Panc1 (cell line): ENCODE results near the gene TNNT3. TPM values are rescaled to one million over a fixed set of nuclear protein-coding genes. Genes with fewer than 3 reads are reported as not detected.

ENCODE experiments used
- ATAC-seq: fragments of 200-7000 bp; cut with Tn5 transposase; 2 replicates; pipeline ENCODE4 v1.9.1; 2020; ENCODE audit warnings: mild to moderate bottlenecking, moderate library complexity
- BruUV-seq: library from RNA; stranded (reverse); fragments of 400-500 nt; replicated peaks from 2 replicates; lab custom pipeline; 2021; lab: Mats Ljungman, UMichigan
- CTCF ChIA-PET: fragments of 300-600 bp; sonication (Branson Sonifier 250); formaldehyde crosslinking; loops from one replicate; lab custom pipeline; 2022; ENCODE audit warnings: antibody characterized with exemption; lab: Charles Lee
- POLR2A ChIA-PET: fragments of 300-600 bp; sonication (Branson Sonifier 250); formaldehyde crosslinking; loops from one replicate; lab custom pipeline; 2022; ENCODE audit warnings: antibody characterized with exemption; lab: Charles Lee
- DNase-seq: peaks from one replicate; pipeline ENCODE4 v3.0.0-alpha.2; 2010; ENCODE audit warnings: low read depth, low spot score
- H3K27ac ChIP-seq: 2 replicates; pipeline ENCODE4 v1.5.1; 2011; ENCODE audit warnings: mild to moderate bottlenecking, low read length, inconsistent platforms
- H3K27me3 ChIP-seq: fragments of 200-500 bp; sonication (Bioruptor generic); 2 replicates; pipeline ENCODE4 v1.6.0; 2014; ENCODE audit warnings: low read length, inconsistent platforms; ENCODE audit not compliant: control insufficient read depth, insufficient read depth
- H3K36me3 ChIP-seq: fragments of 200-500 bp; sonication (Bioruptor generic); 2 replicates; pipeline ENCODE4 v1.5.1; 2014; ENCODE audit warnings: inconsistent platforms, mild to moderate bottlenecking, low read length, moderate library complexity; ENCODE audit not compliant: control insufficient read depth, insufficient read depth
- H3K4me1 ChIP-seq: 2 replicates; pipeline ENCODE4 v1.5.1; 2011; ENCODE audit warnings: inconsistent platforms, mild to moderate bottlenecking, low read length, moderate library complexity; ENCODE audit not compliant: control insufficient read depth, insufficient read depth
- H3K4me3 ChIP-seq, 2 experiments: 2 replicates each; pipeline ENCODE4 v1.5.1; 2011 to 2012; ENCODE audit warnings: low read depth in 2 of 2, low read length in 2 of 2, mild to moderate bottlenecking in 2 of 2, inconsistent platforms in 1 of 2, moderate library complexity in 1 of 2
- H3K9me3 ChIP-seq: fragments of 200-500 bp; sonication (Bioruptor generic); 2 replicates; pipeline ENCODE4 v1.5.1; 2014; ENCODE audit warnings: low read depth, mild to moderate bottlenecking, inconsistent platforms, low read length, moderate library complexity; ENCODE audit not compliant: control insufficient read depth, insufficient read depth
- POLR2AphosphoS5 ChIP-seq: IDR thresholded peaks from 2 replicates; pipeline ENCODE4 v1.6.1; 2012; ENCODE audit warnings: mild to moderate bottlenecking, low read depth, low read length, moderate library complexity
- REST ChIP-seq, 2 experiments: IDR thresholded peaks; 2 replicates each; pipeline ENCODE4 v1.6.1; 2011 to 2012; ENCODE audit warnings: low read depth in 2 of 2, control low read depth in 1 of 2, low read length in 1 of 2, mild to moderate bottlenecking in 1 of 2, moderate library complexity in 1 of 2; ENCODE audit not compliant: insufficient read depth in 1 of 2
- SIN3A ChIP-seq: IDR thresholded peaks from 2 replicates; pipeline ENCODE4 v1.6.1; 2012; ENCODE audit warnings: low read depth, mild to moderate bottlenecking, low read length, moderate library complexity, borderline replicate concordance; ENCODE audit not compliant: insufficient read depth
- TCF7L2 ChIP-seq: IDR thresholded peaks from 2 replicates; pipeline ENCODE4 v1.6.1; 2011; ENCODE audit warnings: mild to moderate bottlenecking, low read depth, low read length, inconsistent platforms
- in situ Hi-C: cut with HindIII; loops from 2 replicates; pipeline ENCODE4 v1.10.0; 2016; ENCODE audit warnings: low sequenced_read_pairs, low pct_unique_long_range_greater_than_20kb
- intact Hi-C: fragments of 100-400 bp; cut with micrococcal nuclease; formaldehyde crosslinking; loops from one replicate; pipeline ENCODE4 v1.10.0; 2022; ENCODE audit not compliant: unreplicated experiment
- total RNA-seq: library from RNA; stranded (reverse); gene quantifications from one replicate; pipeline ENCODE4 v1.2.1, GENCODE V29; 2021; ENCODE audit not compliant: unreplicated experiment
- TF ChIP-seq, protein P1 (sequence below): fragments of 450-650 bp; IDR thresholded peaks from 2 replicates; pipeline ENCODE4 v1.5.1; 2017; ENCODE audit warnings: mild to moderate bottlenecking

The TNNT3 gene
- total RNA-seq, 1 experiment from 2014 or later = 0.41 TPM

DNA sequence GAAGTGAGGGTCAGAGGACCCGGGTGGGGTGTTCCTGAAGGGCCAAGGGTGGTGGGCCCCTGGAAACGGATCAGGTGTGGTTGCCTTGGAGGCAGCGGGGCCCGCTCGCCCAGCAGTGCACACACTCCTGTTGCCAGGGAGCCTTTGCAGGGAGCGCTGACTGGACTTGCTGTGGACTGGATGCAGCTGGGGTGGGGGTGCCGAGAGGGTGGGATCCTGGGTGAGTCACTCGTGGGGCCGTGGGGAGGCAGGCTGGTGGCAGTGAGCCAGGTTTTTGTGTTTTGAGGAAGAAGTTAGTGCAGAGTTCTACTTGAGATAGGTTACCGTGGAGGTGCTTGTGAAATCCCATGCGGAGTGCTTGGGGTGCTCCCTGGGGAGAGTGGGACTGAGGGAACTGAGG, 28.9 kb downstream of the TNNT3 start:
- no peak for ATAC-seq
- POLR2A ChIA-PET = interaction anchor here (0.6 kb wide), 1 partner anchor 420 kb away, joined by 14 read pairs; no protein-coding TSS in a partner anchor
- no TSS peak for BruUV-seq

DNA sequence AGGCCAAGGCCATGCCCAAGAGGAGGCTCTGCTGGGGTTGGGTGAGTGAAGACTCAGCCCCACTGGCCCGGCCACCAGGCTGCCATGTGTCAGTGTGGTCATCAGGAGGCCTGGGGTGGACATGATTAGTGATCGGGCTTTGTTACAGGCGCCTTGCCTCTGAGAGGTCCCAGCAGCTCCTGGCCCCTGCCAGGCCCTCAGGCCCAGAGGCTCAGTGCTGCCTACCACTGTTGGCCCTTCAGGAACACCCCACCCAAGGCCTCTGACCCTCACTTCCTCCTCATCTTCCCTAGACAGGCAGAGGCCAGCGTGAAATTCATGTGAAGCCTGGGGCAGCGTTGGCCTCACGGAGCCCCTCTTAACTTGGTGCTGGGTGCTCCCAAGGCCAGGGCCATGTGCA, 29.8 kb downstream of the TNNT3 start:
- ChIA-PET POLR2A (no interaction called here), CTCF (interaction anchor here (0.7 to 1.3 kb wide), 3 partner anchors 251 to 297 kb away, joined by 3 to 5 read pairs (median 3); no protein-coding TSS in a partner anchor)
- DNase-seq = no peak
- Histone ChIP-seq H3K27me3 (no peaks in the 10 kb centered on the region), H3K9me3 (no peaks in the 10 kb centered on the region), H3K27ac (no peak overlapping the region), H3K4me1 (peaks cover under 1% of the 10 kb centered on the region; the same call in 1 of the 2 replicates), H3K36me3 (no peaks in the 10 kb centered on the region), H3K4me3 (no peak overlapping the region)
- intact Hi-C loops = no loop called here
- no peak for ATAC-seq
- no TSS peak for BruUV-seq
- TF ChIP-seq SIN3A = no peak
- TF ChIP-seq, protein P1, sequence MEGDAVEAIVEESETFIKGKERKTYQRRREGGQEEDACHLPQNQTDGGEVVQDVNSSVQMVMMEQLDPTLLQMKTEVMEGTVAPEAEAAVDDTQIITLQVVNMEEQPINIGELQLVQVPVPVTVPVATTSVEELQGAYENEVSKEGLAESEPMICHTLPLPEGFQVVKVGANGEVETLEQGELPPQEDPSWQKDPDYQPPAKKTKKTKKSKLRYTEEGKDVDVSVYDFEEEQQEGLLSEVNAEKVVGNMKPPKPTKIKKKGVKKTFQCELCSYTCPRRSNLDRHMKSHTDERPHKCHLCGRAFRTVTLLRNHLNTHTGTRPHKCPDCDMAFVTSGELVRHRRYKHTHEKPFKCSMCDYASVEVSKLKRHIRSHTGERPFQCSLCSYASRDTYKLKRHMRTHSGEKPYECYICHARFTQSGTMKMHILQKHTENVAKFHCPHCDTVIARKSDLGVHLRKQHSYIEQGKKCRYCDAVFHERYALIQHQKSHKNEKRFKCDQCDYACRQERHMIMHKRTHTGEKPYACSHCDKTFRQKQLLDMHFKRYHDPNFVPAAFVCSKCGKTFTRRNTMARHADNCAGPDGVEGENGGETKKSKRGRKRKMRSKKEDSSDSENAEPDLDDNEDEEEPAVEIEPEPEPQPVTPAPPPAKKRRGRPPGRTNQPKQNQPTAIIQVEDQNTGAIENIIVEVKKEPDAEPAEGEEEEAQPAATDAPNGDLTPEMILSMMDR = no peak
- no peak for TF ChIP-seq TCF7L2
- TF ChIP-seq POLR2AphosphoS5 = no peak
- no peak for TF ChIP-seq REST (IDR thresholded peaks at IDR 0.05; ENCODE audit: insufficient read depth in 1 of 2, low read depth in 2 of 2, low read length in 1 of 2)
- in situ Hi-C loops = no loop called here

More for the DNA sequence above, 28.9 kb downstream of the TNNT3 start:
- Histone ChIP-seq H3K4me3 (no peak overlapping the region), H3K36me3 (no peaks in the 10 kb centered on the region), H3K9me3 (no peaks in the 10 kb centered on the region), H3K27me3 (no peaks in the 10 kb centered on the region), H3K4me1 (peaks cover 9% of the 10 kb centered on the region), H3K27ac (no peak overlapping the region)
- DNase-seq = no peak
- in situ Hi-C loops (no loop called here), intact Hi-C loops (no loop called here)
- CTCF ChIA-PET = interaction anchor here (0.8 to 1.3 kb wide), 3 partner anchors 66 to 296 kb away, joined by 3 to 5 read pairs (median 3); no protein-coding TSS in a partner anchor
- no peak for TF ChIP-seq TCF7L2

GRCh38 chr11:1949922-1950321, 30.4 kb downstream of the TNNT3 start:
- no peaks in the 10 kb centered on the region for H3K9me3 ChIP-seq
- H3K36me3 ChIP-seq = no peaks in the 10 kb centered on the region
- no peaks in the 10 kb centered on the region for H3K4me1 ChIP-seq
- DNase-seq (no peak), ATAC-seq (no peak)
- no peak overlapping the region for H3K27ac ChIP-seq
- ChIA-PET POLR2A (no interaction called here), CTCF (interaction anchor here (0.7 to 1.4 kb wide), 4 partner anchors 52 to 297 kb away, joined by 3 to 6 read pairs (median 4); no protein-coding TSS in a partner anchor)
- no peaks in the 10 kb centered on the region for H3K27me3 ChIP-seq
- in situ Hi-C loops = no loop called here
- no TSS peak for BruUV-seq
- H3K4me3 ChIP-seq = no peak overlapping the region
- intact Hi-C loops = no loop called here
- TF ChIP-seq TCF7L2 (no peak), POLR2AphosphoS5 (no peak), SIN3A (no peak)
